Measurements from ENCODE around the gene NDUFAF7.
A peak's percentile ranks its signal among the peaks of the same experiment; 100 is the strongest.
"Not testable (repeated sequence)": the region's sequence is repeated elsewhere in the genome, so short reads cannot be mapped to it uniquely, and the experiment has no call there.

Gene NDUFAF7

GRCh38 chr2:37231241-37232130 lies at the start of gene NDUFAF7, which contains the start of gene CEBPZ:
NDUFAF7 (plus strand) TSS chr2:37231658; CDS start chr2:37231706, 48 bp downstream.
CEBPZ (minus strand) TSS chr2:37231596; CDS start chr2:37231567, 29 bp downstream.
- DNase-seq (ENCODE audit: low read depth in 2 of 2): peak; percentile 70 to 71

GRCh38 chr2:37181726-37182684 lies 49.5 kb upstream of the NDUFAF7 start:
- DNase-seq (ENCODE audit: low read depth in 2 of 2): no peak

GRCh38 chr2:37188570-37188969 lies 42.9 kb upstream of the NDUFAF7 start, which contains the start of gene SULT6B1:
SULT6B1 (minus strand) TSS chr2:37188670; CDS start chr2:37188640, 30 bp downstream.
- no peak for DNase-seq (ENCODE audit: low read depth in 2 of 2)

- no peak for DNase-seq (ENCODE audit: low read depth in 2 of 2)
Measured at GRCh38 chr2:37189452-37190153, 41.9 kb upstream of the NDUFAF7 start.

GRCh38 chr2:37190290-37190689 lies 41.2 kb upstream of the NDUFAF7 start:
- DNase-seq (ENCODE audit: low read depth in 2 of 2): no peak

- no peak for DNase-seq (ENCODE audit: low read depth in 2 of 2)
Measured at GRCh38 chr2:37191253-37191652, 40.2 kb upstream of the NDUFAF7 start.

- no peak for DNase-seq (ENCODE audit: low read depth in 2 of 2)
Measured at GRCh38 chr2:37191747-37192146, 39.7 kb upstream of the NDUFAF7 start.

GRCh38 chr2:37192551-37192950 lies 38.9 kb upstream of the NDUFAF7 start:
- DNase-seq (ENCODE audit: low read depth in 2 of 2): no peak

GRCh38 chr2:37195862-37196319 lies 35.6 kb upstream of the NDUFAF7 start:
- DNase-seq (ENCODE audit: low read depth in 2 of 2): not testable (repeated sequence)

- peak; percentile 80 to 87 for DNase-seq (ENCODE audit: low read depth in 2 of 2)
Measured at GRCh38 chr2:37196320-37197195, 34.9 kb upstream of the NDUFAF7 start, which contains the start of gene CEBPZOS. CEBPZOS (plus strand) TSS chr2:37196496; CDS start chr2:37199705, 3,209 bp downstream.

- DNase-seq (ENCODE audit: low read depth in 2 of 2): no peak
Measured at GRCh38 chr2:37198681-37199065, 32.8 kb upstream of the NDUFAF7 start.

- no peak for DNase-seq (ENCODE audit: low read depth in 2 of 2)
Measured at GRCh38 chr2:37201208-37201607, 30.2 kb upstream of the NDUFAF7 start.

- DNase-seq (ENCODE audit: low read depth in 2 of 2): peak; percentile 24 to 25
Measured at GRCh38 chr2:37201766-37202165, 29.7 kb upstream of the NDUFAF7 start.

GRCh38 chr2:37203708-37204107 lies 27.8 kb upstream of the NDUFAF7 start:
- no peak for DNase-seq (ENCODE audit: low read depth in 2 of 2)

- not testable (repeated sequence) for DNase-seq (ENCODE audit: low read depth in 2 of 2)
Measured at GRCh38 chr2:37205071-37205661, 26.3 kb upstream of the NDUFAF7 start.

- no peak for DNase-seq (ENCODE audit: low read depth in 2 of 2)
Measured at GRCh38 chr2:37205689-37206341, 25.6 kb upstream of the NDUFAF7 start.

GRCh38 chr2:37206760-37207159 lies 24.7 kb upstream of the NDUFAF7 start:
- not testable (repeated sequence) for DNase-seq (ENCODE audit: low read depth in 2 of 2)

GRCh38 chr2:37211212-37211611 lies 20.2 kb upstream of the NDUFAF7 start:
- no peak for DNase-seq (ENCODE audit: low read depth in 2 of 2)

- DNase-seq (ENCODE audit: low read depth in 2 of 2): no peak
Measured at GRCh38 chr2:37211939-37212338, 19.5 kb upstream of the NDUFAF7 start.
